Stimulated activated CD8-positive, alpha-beta memory T cell treated with anti-CD3 and anti-CD28 coated beads, Interleukin-2, amount 100 ng/mL, for 1 hour (primary cell): ENCODE results near the gene IFNA6.
"Not testable (repeated sequence)": the region's sequence is repeated elsewhere in the genome, so short reads cannot be mapped to it uniquely, and the experiment has no call there.

Experiments
- DNase-seq, 2 donors: peaks; one replicate each; pipeline ENCODE4 v3.0.0-alpha.2; 2020; ENCODE audit warnings: low read depth in 2 of 2

The IFNA6 gene

GRCh38 chr9:21350787-21351186 lies at the start of gene IFNA6:
TSS of gene IFNA6 (minus strand) at chr9:21350887. CDS start at chr9:21350887, 0 bp downstream.
- no peak for DNase-seq

- no peak for DNase-seq
Observed at GRCh38 chr9:21399956-21400355, 49.3 kb upstream of the IFNA6 start.

DNA sequence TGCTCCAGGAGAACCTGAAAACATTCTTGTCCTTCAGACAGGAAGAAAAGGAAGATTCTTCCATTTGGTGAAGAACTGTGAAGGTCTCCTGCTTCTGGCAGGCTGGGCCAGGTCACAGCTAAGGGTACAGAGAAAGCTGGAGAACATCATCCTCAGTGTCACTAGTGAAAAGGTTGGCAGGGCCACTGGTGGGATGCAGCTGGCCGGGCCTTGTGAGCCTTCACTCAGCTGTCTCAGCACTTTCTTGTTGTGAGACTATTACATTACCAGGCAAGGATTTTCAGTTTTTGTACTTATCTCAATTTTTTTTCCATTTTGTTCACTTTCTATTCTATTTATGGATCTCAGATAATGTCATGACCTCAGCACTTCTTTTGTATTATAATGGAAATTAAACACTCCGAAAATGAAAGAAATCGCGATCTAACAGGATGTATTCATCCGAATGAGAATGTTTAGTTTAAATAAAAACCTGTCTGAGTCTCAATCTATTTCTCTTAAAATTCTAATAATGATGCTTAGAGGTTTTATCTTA lies 48.3 kb upstream of the IFNA6 start:
- no peak for DNase-seq

GRCh38 chr9:21395778-21396717 lies 45.4 kb upstream of the IFNA6 start:
- peak; percentile 20 to 46 for DNase-seq

- no peak for DNase-seq
Observed at GRCh38 chr9:21392270-21392669, 41.6 kb upstream of the IFNA6 start.

DNA sequence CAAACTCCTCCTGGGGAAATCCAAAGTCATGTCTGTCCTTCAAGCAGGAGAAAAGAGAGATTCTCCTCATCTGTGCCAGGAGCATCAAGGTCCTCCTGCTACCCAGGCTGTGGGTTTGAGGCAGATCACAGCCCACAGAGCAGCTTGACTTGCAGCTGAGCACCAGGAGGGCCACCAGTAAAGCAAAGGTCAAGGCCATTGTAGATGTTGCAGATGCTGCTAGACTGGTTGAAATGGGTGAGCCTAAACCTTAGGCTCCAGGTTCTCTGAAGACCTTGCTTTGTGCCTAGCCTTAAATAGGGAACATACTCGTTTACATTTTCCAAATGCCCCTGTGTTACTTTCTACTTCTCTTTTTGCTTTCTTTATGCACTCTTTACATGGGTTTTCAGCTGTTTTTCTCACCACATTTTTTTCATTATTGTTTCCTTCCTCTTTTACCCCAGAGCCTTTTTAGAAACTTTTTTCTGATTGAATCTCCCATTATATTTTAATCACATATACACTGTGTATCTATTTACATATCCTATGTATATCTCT lies 34.5 kb upstream of the IFNA6 start, which contains the start of gene IFNA2:
Gene IFNA2 (minus strand): TSS at position 268 of the 540 bp plus-strand sequence. CDS start 69 bp downstream, at position 199.
- no peak for DNase-seq

DNA sequence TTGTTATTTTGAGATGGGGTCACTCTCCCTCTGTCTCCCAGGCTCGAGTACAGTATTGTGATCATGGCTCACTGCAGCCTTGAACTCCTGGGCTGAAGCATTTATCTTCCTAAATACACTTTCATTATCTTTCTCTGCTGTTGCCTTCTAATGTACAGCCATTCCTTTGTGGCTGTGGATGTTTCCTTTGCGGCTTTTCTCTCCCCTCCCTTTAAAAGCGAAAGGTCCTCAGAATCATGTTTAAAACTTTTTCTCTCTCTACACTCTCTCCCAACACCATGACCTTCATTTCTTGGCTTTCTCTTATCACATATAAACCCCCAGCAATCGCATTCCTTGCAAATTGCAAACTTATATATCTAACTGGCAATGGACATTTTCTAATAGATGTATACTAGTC lies 32.9 kb upstream of the IFNA6 start:
- DNase-seq, result no peak

GRCh38 chr9:21381448-21382339 lies 31.0 kb upstream of the IFNA6 start:
- DNase-seq, result no peak

GRCh38 chr9:21371467-21371866 lies 20.8 kb upstream of the IFNA6 start:
- DNase-seq, result not testable (repeated sequence)

DNA sequence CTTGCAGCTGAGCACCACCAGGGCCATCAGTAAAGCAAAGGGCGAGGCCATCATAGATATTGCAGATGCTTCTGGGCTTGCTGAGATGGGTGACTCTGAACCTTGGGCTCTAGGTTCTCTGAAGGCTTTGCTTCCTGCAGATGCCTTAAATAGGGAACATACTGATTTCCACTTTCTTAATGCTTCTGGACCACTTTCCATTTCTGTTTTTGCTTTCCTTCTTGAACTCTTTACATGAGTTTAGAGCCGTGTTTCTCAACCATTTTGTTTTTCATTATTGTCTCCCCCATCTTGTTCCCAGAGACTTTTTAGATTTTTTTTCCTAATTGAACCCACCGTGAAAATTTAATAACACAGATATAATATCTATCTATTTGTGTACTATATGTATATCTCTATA lies 17.3 kb upstream of the IFNA6 start, which contains the start of gene IFNA13:
Gene IFNA13 (minus strand): TSS at position 101 of the 400 bp plus-strand sequence. CDS start 47 bp downstream, at position 54.
- no peak for DNase-seq

GRCh38 chr9:21367169-21367568 lies 16.5 kb upstream of the IFNA6 start:
- DNase-seq, result not testable (repeated sequence)

- no peak for DNase-seq
Observed at GRCh38 chr9:21362287-21362686, 11.6 kb upstream of the IFNA6 start.

- no peak for DNase-seq
Observed at GRCh38 chr9:21357479-21358460, 7.1 kb upstream of the IFNA6 start.

DNA sequence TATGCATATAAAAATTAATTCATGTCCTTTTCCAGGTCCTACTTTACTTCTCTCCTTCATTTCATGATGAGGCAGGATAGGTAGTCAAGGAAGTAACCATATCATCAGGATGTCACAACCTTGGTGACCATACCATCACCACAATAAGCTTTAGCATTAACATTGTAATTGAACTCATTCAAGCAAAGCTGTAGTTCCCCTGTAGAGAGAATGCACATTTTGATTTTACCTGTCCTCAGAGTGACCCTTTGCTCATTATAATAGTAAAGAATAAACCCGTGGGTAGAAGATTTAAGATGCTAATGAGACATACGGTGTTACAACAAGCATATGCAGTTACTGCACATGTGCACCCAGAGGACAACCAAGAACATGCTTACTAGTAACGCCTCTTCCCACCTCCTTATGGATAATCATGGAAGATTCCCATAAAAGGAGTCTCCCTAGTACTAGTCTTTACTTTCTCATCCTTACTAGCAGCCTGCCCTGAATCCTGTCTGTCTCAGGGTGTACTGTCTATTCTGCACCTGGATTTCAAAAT lies 2.2 kb downstream of the IFNA6 start:
- no peak for DNase-seq

- DNase-seq, result no peak
Observed at GRCh38 chr9:21340735-21341134, 10.0 kb downstream of the IFNA6 start.

GRCh38 chr9:21336457-21336856 lies 14.2 kb downstream of the IFNA6 start:
- no peak for DNase-seq

DNA sequence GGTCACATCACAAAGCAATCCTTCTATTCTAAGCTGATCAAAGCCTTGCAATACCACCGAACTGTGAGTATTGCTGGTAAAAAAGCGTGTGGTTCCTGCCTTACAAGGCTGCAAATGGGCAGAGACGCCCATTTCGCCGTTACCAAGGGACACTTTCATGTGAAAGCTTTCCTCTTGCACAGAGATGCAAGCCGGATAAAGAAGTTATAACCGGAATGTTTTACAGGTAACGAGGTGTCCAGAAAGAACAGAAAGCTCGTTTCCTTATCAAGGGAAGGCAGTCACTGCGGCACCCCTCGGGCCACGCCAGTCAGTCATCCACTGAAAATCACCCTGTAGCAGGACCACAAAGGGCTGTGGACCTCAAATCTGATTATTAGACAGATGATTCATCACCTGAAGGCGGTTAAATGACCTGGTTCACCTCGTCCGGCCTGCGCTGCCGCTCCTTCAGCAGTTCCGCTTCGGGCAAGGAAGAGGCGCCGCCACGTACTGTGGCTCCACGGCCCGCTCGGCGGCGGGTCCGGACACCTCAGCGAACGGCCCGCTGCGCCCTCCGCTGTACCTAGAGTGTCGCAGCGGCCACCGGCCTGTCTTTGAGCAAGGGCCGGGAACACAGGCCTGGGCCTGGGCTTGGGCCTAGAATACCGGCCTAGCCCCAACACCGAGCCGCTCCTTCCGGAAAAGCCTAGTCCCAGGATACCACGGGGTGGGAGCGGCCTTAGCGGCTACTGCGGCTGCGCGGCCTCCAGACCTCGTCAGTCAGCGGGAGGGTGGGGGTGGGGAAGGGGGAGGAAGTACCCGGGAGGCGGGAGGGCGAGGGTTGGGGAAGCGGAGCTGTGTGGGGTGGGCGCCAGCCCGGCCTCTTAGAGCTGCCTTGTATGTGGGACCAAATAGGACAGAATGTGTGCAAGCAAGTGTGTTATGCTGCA lies 15.7 kb downstream of the IFNA6 start, which contains the start of gene KLHL9:
Gene KLHL9 (minus strand): TSS at position 704 of the 932 bp plus-strand sequence. CDS start 545 bp downstream, at position 159.
- peak; percentile 57 to 77 for DNase-seq

- DNase-seq, result no peak
Observed at GRCh38 chr9:21333226-21333625, 17.5 kb downstream of the IFNA6 start.
